HG02610 (cell line): ENCODE data around the gene STAT5A.
"Not testable (repeated sequence)": the region's sequence is repeated elsewhere in the genome, so short reads cannot be mapped to it uniquely, and the experiment has no call there.

Experiments used
- ATAC-seq: cut with Tn5 transposase; IDR thresholded peaks from one replicate; pipeline ENCODE4 v1.9.1; 2021; ENCODE audit warnings: mild to moderate bottlenecking, moderate library complexity; ENCODE audit not compliant: unreplicated experiment

STAT5A gene

GRCh38 chr17:42287977-42288802 lies at the start of gene STAT5A:
Gene STAT5A (plus strand): TSS chr17:42288498. CDS start chr17:42289412, 914 bp downstream.
- ATAC-seq = peak; percentile 42

GRCh38 chr17:42239576-42239975 lies 48.7 kb upstream of the STAT5A start:
- not testable (repeated sequence) for ATAC-seq

GRCh38 chr17:42240201-42240600 lies 48.1 kb upstream of the STAT5A start:
- no peak for ATAC-seq

GRCh38 chr17:42240863-42241262 lies 47.4 kb upstream of the STAT5A start:
- ATAC-seq = not testable (repeated sequence)

- no peak for ATAC-seq
These were observed 46.4 kb upstream of the STAT5A start for GRCh38 chr17:42241871-42242270.

GRCh38 chr17:42243493-42243982 lies 44.8 kb upstream of the STAT5A start:
- no peak for ATAC-seq

GRCh38 chr17:42244116-42244515 lies 44.2 kb upstream of the STAT5A start:
- ATAC-seq = not testable (repeated sequence)

GRCh38 chr17:42245183-42245582 lies 43.1 kb upstream of the STAT5A start:
- ATAC-seq = not testable (repeated sequence)

- no peak for ATAC-seq
These were observed 41.8 kb upstream of the STAT5A start for GRCh38 chr17:42246515-42246914.

GRCh38 chr17:42247734-42248133 lies 40.6 kb upstream of the STAT5A start:
- ATAC-seq = no peak

GRCh38 chr17:42248351-42249179 lies 39.7 kb upstream of the STAT5A start:
- ATAC-seq = no peak

GRCh38 chr17:42249681-42250446 lies 38.4 kb upstream of the STAT5A start:
- no peak for ATAC-seq

GRCh38 chr17:42251115-42251514 lies 37.2 kb upstream of the STAT5A start:
- ATAC-seq = no peak

- ATAC-seq = no peak
These were observed 35.4 kb upstream of the STAT5A start for GRCh38 chr17:42252597-42253550.

GRCh38 chr17:42253578-42253977 lies 34.7 kb upstream of the STAT5A start:
- no peak for ATAC-seq

- ATAC-seq = no peak
These were observed 32.9 kb upstream of the STAT5A start for GRCh38 chr17:42255445-42255844.

GRCh38 chr17:42260318-42260717 lies 28.0 kb upstream of the STAT5A start:
- ATAC-seq = no peak

GRCh38 chr17:42264366-42264765 lies 23.9 kb upstream of the STAT5A start:
- not testable (repeated sequence) for ATAC-seq

GRCh38 chr17:42266462-42266861 lies 21.8 kb upstream of the STAT5A start:
- no peak for ATAC-seq
